ENCODE data around the gene MAFB.

GRCh38 chr20:40695214-40695613 is 6.2 kb upstream of the MAFB start:
- TF ChIP-seq CTCF (IDR thresholded peaks at IDR 0.05; ENCODE audit: low read depth, low read length, missing input control), result no peak
- TF ChIP-seq REST (IDR thresholded peaks at IDR 0.05), result no peak
- no peak for TF ChIP-seq SP1 (IDR thresholded peaks at IDR 0.05)

Measured in liver (tissue), 3 donors.